Measurements from ENCODE around the gene KAT14.
"Not testable (repeated sequence)": the region's sequence is repeated elsewhere in the genome, so short reads cannot be mapped to it uniquely, and the experiment has no call there.

Gene KAT14

GRCh38 chr20:18226741-18227140 lies 89.1 kb downstream of the KAT14 start:
- DNase-seq, result not testable (repeated sequence)

- DNase-seq, result no peak
Observed at GRCh38 chr20:18233408-18233943, 95.8 kb downstream of the KAT14 start.
